Activated naive CD8-positive, alpha-beta T cell treated with anti-CD3 and anti-CD28 coated beads, Interleukin-2, amount 10 ng/mL, durations not matched to agents 7 days and 5 days (primary cell): Measurements from ENCODE around the gene CIAO2B. TPM values are rescaled to one million over a fixed set of nuclear protein-coding genes. Genes with fewer than 3 reads are reported as not detected.
"Not testable (repeated sequence)": the region's sequence is repeated elsewhere in the genome, so short reads cannot be mapped to it uniquely, and the experiment has no call there.

Experiments used
- ATAC-seq: fragments of 150-1000 bp; cut with Tn5 transposase; one replicate; pipeline ENCODE4 v1.10.0; 2021; ENCODE audit warnings: low read depth, moderate library complexity
- POLR2A ChIA-PET: fragments of 350-600 bp; sonication (Branson Sonifier 250); formaldehyde crosslinking; loops from one replicate; lab custom pipeline; 2021; ENCODE audit warnings: antibody characterized with exemption; lab: Charles Lee
- DNase-seq: peaks from one replicate; pipeline ENCODE4 v3.0.0; 2021
- H3K27ac Mint-ChIP-seq: one replicate; pipeline ENCODE4 v1.8.0; 2022; ENCODE audit warnings: mild to moderate bottlenecking, mixed read lengths
- H3K27me3 Mint-ChIP-seq: one replicate; pipeline ENCODE4 v1.8.0; 2022; ENCODE audit warnings: mild to moderate bottlenecking, moderate library complexity, mixed read lengths
- H3K36me3 Mint-ChIP-seq: one replicate; pipeline ENCODE4 v1.8.0; 2021; ENCODE audit warnings: mild to moderate bottlenecking, mixed read lengths
- H3K4me1 Mint-ChIP-seq: one replicate; pipeline ENCODE4 v1.8.0; 2021; ENCODE audit warnings: mixed read lengths
- H3K4me3 Mint-ChIP-seq: one replicate; pipeline ENCODE4 v1.8.0; 2022; ENCODE audit warnings: mild to moderate bottlenecking, moderate library complexity, mixed read lengths
- H3K9me3 Mint-ChIP-seq: one replicate; pipeline ENCODE4 v1.8.0; 2021; ENCODE audit warnings: mixed read lengths
- total RNA-seq, 2 experiments: library from RNA; stranded (reverse); gene quantifications; one replicate each; pipeline ENCODE4 v1.2.3, GENCODE V29; 2021

Gene CIAO2B
- total RNA-seq, 2 experiments from 2014 or later, result 98.0 to 106 TPM

- H3K27ac Mint-ChIP-seq, result no peak overlapping the region
Observed at GRCh38 chr16:66943426-66944053, 9.3 kb upstream of the CIAO2B start.

GRCh38 chr16:66942981-66943380, 8.8 kb upstream of the CIAO2B start:
- Mint-ChIP-seq H3K27ac (no peak overlapping the region), H3K9me3 (no peaks in the 10 kb centered on the region), H3K4me3 (no peak overlapping the region), H3K36me3 (peaks cover 7% of the 10 kb centered on the region), H3K27me3 (no peaks in the 10 kb centered on the region), H3K4me1 (peaks cover 3% of the 10 kb centered on the region)
- no peak for DNase-seq
- ATAC-seq, result no peak
- POLR2A ChIA-PET, result interaction anchor here (0.6 to 0.9 kb wide), 2 partner anchors 8 to 130 kb away, joined by 3 read pairs; partner anchors contain the start of gene CIAO2B

More at GRCh38 chr16:66943426-66944053, 9.3 kb upstream of the CIAO2B start:
- Mint-ChIP-seq H3K4me3 (no peak overlapping the region), H3K27me3 (peaks cover 6% of the 10 kb centered on the region), H3K9me3 (no peaks in the 10 kb centered on the region), H3K36me3 (peaks cover 7% of the 10 kb centered on the region), H3K4me1 (peaks cover 8% of the 10 kb centered on the region)
- DNase-seq (no peak), ATAC-seq (no peak)
- POLR2A ChIA-PET, result interaction anchor here (0.6 to 0.9 kb wide), 2 partner anchors 9 to 570 kb away, joined by 3 read pairs; partner anchors contain the start of gene CIAO2B

GRCh38 chr16:66940236-66940635, 6.0 kb upstream of the CIAO2B start:
- H3K4me1 Mint-ChIP-seq, result peaks cover 14% of the 10 kb centered on the region
- no peak for DNase-seq
- POLR2A ChIA-PET, result no interaction called here
- H3K27ac Mint-ChIP-seq, result no peak overlapping the region
- no peak overlapping the region for H3K4me3 Mint-ChIP-seq
- no peaks in the 10 kb centered on the region for H3K27me3 Mint-ChIP-seq
- no peak for ATAC-seq
- H3K9me3 Mint-ChIP-seq, result no peaks in the 10 kb centered on the region
- H3K36me3 Mint-ChIP-seq, result peaks cover 7% of the 10 kb centered on the region

GRCh38 chr16:66939366-66939765, 5.2 kb upstream of the CIAO2B start:
- H3K4me3 Mint-ChIP-seq, result no peak overlapping the region
- ATAC-seq, result no peak
- H3K4me1 Mint-ChIP-seq, result peaks cover 17% of the 10 kb centered on the region
- no peaks in the 10 kb centered on the region for H3K9me3 Mint-ChIP-seq
- H3K27me3 Mint-ChIP-seq, result no peaks in the 10 kb centered on the region
- POLR2A ChIA-PET, result no interaction called here
- peaks cover 8% of the 10 kb centered on the region for H3K36me3 Mint-ChIP-seq
- no peak overlapping the region for H3K27ac Mint-ChIP-seq
- no peak for DNase-seq

GRCh38 chr16:66937725-66938337, 3.6 kb upstream of the CIAO2B start:
- no peaks in the 10 kb centered on the region for H3K9me3 Mint-ChIP-seq
- DNase-seq (no peak), ATAC-seq (no peak)
- peaks cover 27% of the 10 kb centered on the region for H3K4me1 Mint-ChIP-seq
- H3K27ac Mint-ChIP-seq, result no peak overlapping the region
- no peak overlapping the region for H3K4me3 Mint-ChIP-seq
- H3K36me3 Mint-ChIP-seq, result peaks cover 15% of the 10 kb centered on the region
- H3K27me3 Mint-ChIP-seq, result no peaks in the 10 kb centered on the region
- POLR2A ChIA-PET, result no interaction called here

- DNase-seq (no peak), ATAC-seq (no peak)
- H3K4me3 Mint-ChIP-seq, result no peak overlapping the region
- POLR2A ChIA-PET, result interaction anchor here (0.6 to 1.0 kb wide), 3 partner anchors 19 to 204 kb away, joined by 3 to 5 read pairs (median 4); partner anchors contain the start of gene CDH16
- peaks cover 33% of the 10 kb centered on the region for H3K4me1 Mint-ChIP-seq
- H3K27ac Mint-ChIP-seq, result peak overlapping the region; percentile 56
- no peaks in the 10 kb centered on the region for H3K9me3 Mint-ChIP-seq
- H3K36me3 Mint-ChIP-seq, result peaks cover 17% of the 10 kb centered on the region
- H3K27me3 Mint-ChIP-seq, result no peaks in the 10 kb centered on the region
Observed at GRCh38 chr16:66936889-66937554, 2.8 kb upstream of the CIAO2B start.

GRCh38 chr16:66936462-66936861, 2.3 kb upstream of the CIAO2B start:
- H3K27ac Mint-ChIP-seq, result peak overlapping the region; percentile 56
- DNase-seq (no peak), ATAC-seq (no peak)
- H3K27me3 Mint-ChIP-seq, result no peaks in the 10 kb centered on the region
- peaks cover 34% of the 10 kb centered on the region for H3K4me1 Mint-ChIP-seq
- peak overlapping the region; percentile 21 for H3K4me3 Mint-ChIP-seq
- peaks cover 15% of the 10 kb centered on the region for H3K36me3 Mint-ChIP-seq
- H3K9me3 Mint-ChIP-seq, result no peaks in the 10 kb centered on the region
- POLR2A ChIA-PET, result interaction anchor here (0.6 to 1.0 kb wide), 2 partner anchors 18 to 109 kb away, joined by 3 to 5 read pairs; partner anchors contain the start of gene CDH16

- Mint-ChIP-seq H3K27ac (peak within 1 kb of the TSS; percentile 96), H3K4me1 (peaks cover 34% of the 10 kb centered on the region), H3K4me3 (peak within 1 kb of the TSS; percentile 97), H3K27me3 (no peaks in the 10 kb centered on the region), H3K9me3 (no peaks in the 10 kb centered on the region), H3K36me3 (peaks cover 14% of the 10 kb centered on the region)
- DNase-seq, result no peak
- no peak for ATAC-seq
- POLR2A ChIA-PET, result interaction anchor here (1.0 kb wide), 1 partner anchor 8 kb away, joined by 3 read pairs; no protein-coding TSS in a partner anchor
Observed at GRCh38 chr16:66935314-66936011, 1.3 kb upstream of the CIAO2B start, which contains the start of gene CES2. CES2 (plus strand) TSS chr16:66935516; CDS start chr16:66935636, 120 bp downstream.

- peak overlapping the region; percentile 96 for H3K27ac Mint-ChIP-seq
Observed at GRCh38 chr16:66934839-66935313, 674 bp upstream of the CIAO2B start.

GRCh38 chr16:66933776-66934137, 445 bp downstream of the CIAO2B start:
- ATAC-seq, result peak; percentile 43
- POLR2A ChIA-PET, result interaction anchor here (0.6 to 1.9 kb wide), 5 partner anchors 13 to 202 kb away, joined by 3 to 6 read pairs (median 4); no protein-coding TSS in a partner anchor
- Mint-ChIP-seq H3K36me3 (peaks cover 14% of the 10 kb centered on the region), H3K27me3 (no peaks in the 10 kb centered on the region), H3K9me3 (no peaks in the 10 kb centered on the region), H3K4me3 (peak overlapping the region; percentile 97), H3K4me1 (peaks cover 34% of the 10 kb centered on the region), H3K27ac (peak overlapping the region; percentile 96)
- DNase-seq, result no peak

More at GRCh38 chr16:66934839-66935313, 674 bp upstream of the CIAO2B start:
- POLR2A ChIA-PET, result interaction anchor here (0.6 to 1.0 kb wide), 2 partner anchors 9 to 546 kb away, joined by 3 read pairs; partner anchors contain the start of gene ATP6V0D1
- not testable (repeated sequence) for DNase-seq, H3K9me3 Mint-ChIP-seq, ATAC-seq, H3K27me3 Mint-ChIP-seq
- peaks cover 34% of the 10 kb centered on the region for H3K4me1 Mint-ChIP-seq
- H3K36me3 Mint-ChIP-seq, result peaks cover 14% of the 10 kb centered on the region
- H3K4me3 Mint-ChIP-seq, result peak overlapping the region; percentile 97

- H3K4me1 Mint-ChIP-seq, result peaks cover 37% of the 10 kb centered on the region
- ATAC-seq (no peak), DNase-seq (no peak)
- H3K4me3 Mint-ChIP-seq, result peak overlapping the region; percentile 97
- H3K27ac Mint-ChIP-seq, result no peak overlapping the region
- POLR2A ChIA-PET, result interaction anchor here (1.4 kb wide), 1 partner anchor 37 kb away, joined by 4 read pairs; no protein-coding TSS in a partner anchor
- H3K36me3 Mint-ChIP-seq, result peaks cover 14% of the 10 kb centered on the region
- no peaks in the 10 kb centered on the region for H3K27me3 Mint-ChIP-seq
- no peaks in the 10 kb centered on the region for H3K9me3 Mint-ChIP-seq
Observed at GRCh38 chr16:66932076-66932475, 2.1 kb downstream of the CIAO2B start.

GRCh38 chr16:66931665-66932064, 2.5 kb downstream of the CIAO2B start:
- POLR2A ChIA-PET, result interaction anchor here (1.4 kb wide), 1 partner anchor 37 kb away, joined by 4 read pairs; no protein-coding TSS in a partner anchor
- H3K4me1 Mint-ChIP-seq, result peaks cover 35% of the 10 kb centered on the region

More at GRCh38 chr16:66931665-66932064, 2.5 kb downstream of the CIAO2B start:
- H3K27me3 Mint-ChIP-seq, result no peaks in the 10 kb centered on the region
- DNase-seq (no peak), ATAC-seq (no peak)
- H3K4me3 Mint-ChIP-seq, result no peak overlapping the region
- H3K36me3 Mint-ChIP-seq, result peaks cover 14% of the 10 kb centered on the region
- H3K9me3 Mint-ChIP-seq, result no peaks in the 10 kb centered on the region
- no peak overlapping the region for H3K27ac Mint-ChIP-seq
